Endothelial cell of umbilical vein (primary cell): ENCODE measurements around the gene TPM3. TPM values are rescaled to one million over a fixed set of nuclear protein-coding genes. Genes with fewer than 3 reads are reported as not detected.

Experiments
- BruUV-seq: library from RNA; stranded (reverse); fragments of 400-500 nt; replicated peaks from 2 replicates; lab custom pipeline; 2021; lab: Mats Ljungman, UMichigan
- CTCF ChIA-PET: fragments of 300-600, 350-600 bp; sonication (Branson Sonifier 250); formaldehyde crosslinking; loops from one replicate; lab custom pipeline; 2021; ENCODE audit warnings: antibody characterized with exemption, inconsistent platforms; lab: Charles Lee
- POLR2A ChIA-PET: fragments of 300-600, 350-600 bp; sonication (Branson Sonifier 250); formaldehyde crosslinking; loops from one replicate; lab custom pipeline; 2021; ENCODE audit warnings: antibody characterized with exemption, inconsistent platforms; lab: Charles Lee
- DNase-seq: peaks from one replicate; pipeline ENCODE4 v3.0.0-alpha.2; 2011; ENCODE audit warnings: low read depth, low spot score
- FAIRE-seq: peaks from 2 replicates; lab custom pipeline; 2011; peaks lifted over from hg19 to GRCh38; lab: Jason Lieb, UNC
- H2AFZ ChIP-seq: 2 replicates; pipeline ENCODE4 v1.6.0; 2012; ENCODE audit warnings: low read depth, low read length, control low read depth, inconsistent platforms
- H3K27ac ChIP-seq: 2 replicates; pipeline ENCODE4 v1.5.1; 2011; ENCODE audit warnings: low read depth, mild to moderate bottlenecking, control low read depth, low read length, moderate library complexity; ENCODE audit not compliant: insufficient read depth
- H3K27me3 ChIP-seq, 2 experiments: 2 replicates each; pipeline versions ENCODE4 v1.6.0 to v1.6.1; 2011; ENCODE audit warnings: low read length in 2 of 2, mixed read lengths in 1 of 2; ENCODE audit not compliant: control insufficient read depth in 2 of 2, insufficient read depth in 2 of 2
- H3K36me3 ChIP-seq, 2 experiments: 2 replicates in 1 of 2; 3 replicates in 1 of 2; pipeline ENCODE4 v1.5.1; 2011; ENCODE audit warnings: low read length in 2 of 2, mild to moderate bottlenecking in 1 of 2, moderate library complexity in 1 of 2; ENCODE audit not compliant: control insufficient read depth in 2 of 2, insufficient read depth in 2 of 2; ENCODE audit errors: extremely low read depth in 1 of 2
- H3K4me1 ChIP-seq: 3 replicates; pipeline ENCODE4 v1.5.1; 2011; ENCODE audit warnings: mild to moderate bottlenecking, low read length; ENCODE audit not compliant: control insufficient read depth, insufficient read depth; ENCODE audit errors: extremely low read depth
- H3K4me2 ChIP-seq: 2 replicates; pipeline ENCODE4 v1.6.1; 2011; ENCODE audit warnings: low read length, control low read depth, mixed read lengths; ENCODE audit not compliant: insufficient read depth
- H3K4me3 ChIP-seq, 3 experiments: fragments of 200-600 bp in 1 of 3; sonication (generic), shearing (Covaris generic) in 1 of 3; replicated peaks in 1 of 3; 2 replicates each; pipeline ENCODE4 v1.5.1; 2011 to 2016; ENCODE audit warnings: control low read depth in 3 of 3, low read length in 3 of 3, mild to moderate bottlenecking in 2 of 3, inconsistent platforms in 1 of 3, low read depth in 1 of 3, moderate library complexity in 1 of 3; ENCODE audit not compliant: insufficient read depth in 1 of 3
- H3K79me2 ChIP-seq: 2 replicates; pipeline ENCODE4 v1.6.0; 2012; ENCODE audit warnings: low read length, inconsistent platforms; ENCODE audit not compliant: control insufficient read depth, insufficient read depth
- H3K9ac ChIP-seq: replicated peaks from 2 replicates; pipeline ENCODE3; 2011; ENCODE audit warnings: low read length, control low read depth; ENCODE audit not compliant: insufficient read depth; ENCODE audit errors: extremely low read depth
- H3K9me1 ChIP-seq: replicated peaks from 3 replicates; pipeline ENCODE4 v1.6.0; 2011; ENCODE audit warnings: mild to moderate bottlenecking, low read length; ENCODE audit not compliant: control insufficient read depth, insufficient read depth; ENCODE audit errors: extremely low read depth
- H3K9me3 ChIP-seq: replicated peaks from 2 replicates; pipeline ENCODE4 v1.5.1; 2012; ENCODE audit warnings: low read length, inconsistent platforms; ENCODE audit not compliant: control insufficient read depth, insufficient read depth
- H4K20me1 ChIP-seq: replicated peaks from 2 replicates; pipeline ENCODE3; 2011; ENCODE audit warnings: mild to moderate bottlenecking, low read length; ENCODE audit not compliant: control insufficient read depth, insufficient read depth; ENCODE audit errors: extremely low read depth
- EZH2 ChIP-seq: IDR thresholded peaks from 2 replicates; pipeline ENCODE4 v1.6.1; 2012; ENCODE audit warnings: borderline replicate concordance, low read depth, mild to moderate bottlenecking, moderate library complexity, low read length, inconsistent platforms; ENCODE audit not compliant: severe bottlenecking
- GATA2 ChIP-seq: IDR thresholded peaks from 2 replicates; pipeline ENCODE4 v1.7.0; 2011; ENCODE audit warnings: low read depth, mild to moderate bottlenecking, moderate library complexity, mixed read lengths, low read length; ENCODE audit not compliant: insufficient read length, insufficient read depth
- MAX ChIP-seq: IDR thresholded peaks from 2 replicates; pipeline ENCODE4 v1.6.1; 2011; ENCODE audit not compliant: insufficient read depth, insufficient read length
- POLR2A ChIP-seq: IDR thresholded peaks from 2 replicates; pipeline ENCODE4 v1.6.1; 2012; ENCODE audit warnings: low read depth, mild to moderate bottlenecking, control low read depth, low read length
- POLR2AphosphoS5 ChIP-seq: IDR thresholded peaks from 2 replicates; pipeline ENCODE4 v1.6.1; 2012; ENCODE audit warnings: low read depth, mild to moderate bottlenecking, control low read depth, low read length, moderate library complexity; ENCODE audit not compliant: insufficient read depth
- dilution Hi-C: fragments of 300-500 bp; cut with MboI; formaldehyde crosslinking; loops from one replicate; pipeline ENCODE4 v1.15.0; 2019; ENCODE audit warnings: low sequenced_read_pairs; ENCODE audit not compliant: extremely low pct_ligation_motif_present
- intact Hi-C: fragments of 100-400 bp; cut with micrococcal nuclease; formaldehyde crosslinking; loops from one replicate; pipeline ENCODE4 v1.10.0; 2022
- polyA plus RNA-seq, 4 experiments: library from polyadenylated mRNA; depleted of rRNA in 3 of 4; stranded (reverse) in 3 of 4; unstranded in 1 of 4; fragments of >200 nt; gene quantifications; 2 replicates each; pipeline versions ENCODE4 v1.2.1 to v1.2.3, GENCODE V29; 2011 to 2012; ENCODE audit warnings: missing spikeins in 1 of 4
- total RNA-seq: library from RNA; stranded (reverse); gene quantifications from 2 replicates; pipeline ENCODE4 v1.2.3, GENCODE V29; 2021
- TF ChIP-seq, protein P1 (sequence below), 2 donors: IDR thresholded peaks; 1 replicate in 1 of 2; 2 replicates in 1 of 2; pipeline ENCODE4 v1.5.1; 2011; ENCODE audit warnings: low read length in 2 of 2, mild to moderate bottlenecking in 2 of 2, moderate library complexity in 2 of 2, control low read depth in 1 of 2, inconsistent platforms in 1 of 2, low read depth in 1 of 2; ENCODE audit not compliant: insufficient read depth in 1 of 2; ENCODE audit errors: extremely low read depth in 1 of 2

The TPM3 gene
- total and polyA plus RNA-seq, 2 donors (not counting 3 experiments of a cell fraction or from before 2014, with no cell fraction given) = 395 to 927 TPM

- Histone ChIP-seq H3K4me2 (peak overlapping the region; percentile 60), H3K4me3 (peak overlapping the region; percentile 87 to 99 (median 93)), H3K4me1 (peaks cover 30% of the 10 kb centered on the region), H2AFZ (peak overlapping the region; percentile 82), H4K20me1 (peaks cover 2% of the 10 kb centered on the region), H3K27ac (peak overlapping the region; percentile 64), H3K9ac (peak overlapping the region; percentile 84), H3K27me3 (peaks cover 0 to 3% of the 10 kb centered on the region in 2 experiments), H3K36me3 (peaks cover 0 to 13% of the 10 kb centered on the region in 2 experiments), H3K9me3 (no peaks in the 10 kb centered on the region), H3K79me2 (peaks cover 47% of the 10 kb centered on the region), H3K9me1 (no peaks in the 10 kb centered on the region)
- POLR2A ChIA-PET = interaction anchor here (0.6 to 0.7 kb wide), 2 partner anchors 67 to 89 kb away, joined by 4 to 13 read pairs; no protein-coding TSS in a partner anchor
- FAIRE-seq = peak; percentile 95
- TF ChIP-seq, protein P1, sequence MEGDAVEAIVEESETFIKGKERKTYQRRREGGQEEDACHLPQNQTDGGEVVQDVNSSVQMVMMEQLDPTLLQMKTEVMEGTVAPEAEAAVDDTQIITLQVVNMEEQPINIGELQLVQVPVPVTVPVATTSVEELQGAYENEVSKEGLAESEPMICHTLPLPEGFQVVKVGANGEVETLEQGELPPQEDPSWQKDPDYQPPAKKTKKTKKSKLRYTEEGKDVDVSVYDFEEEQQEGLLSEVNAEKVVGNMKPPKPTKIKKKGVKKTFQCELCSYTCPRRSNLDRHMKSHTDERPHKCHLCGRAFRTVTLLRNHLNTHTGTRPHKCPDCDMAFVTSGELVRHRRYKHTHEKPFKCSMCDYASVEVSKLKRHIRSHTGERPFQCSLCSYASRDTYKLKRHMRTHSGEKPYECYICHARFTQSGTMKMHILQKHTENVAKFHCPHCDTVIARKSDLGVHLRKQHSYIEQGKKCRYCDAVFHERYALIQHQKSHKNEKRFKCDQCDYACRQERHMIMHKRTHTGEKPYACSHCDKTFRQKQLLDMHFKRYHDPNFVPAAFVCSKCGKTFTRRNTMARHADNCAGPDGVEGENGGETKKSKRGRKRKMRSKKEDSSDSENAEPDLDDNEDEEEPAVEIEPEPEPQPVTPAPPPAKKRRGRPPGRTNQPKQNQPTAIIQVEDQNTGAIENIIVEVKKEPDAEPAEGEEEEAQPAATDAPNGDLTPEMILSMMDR (IDR thresholded peaks at IDR 0.05; ENCODE audit: extremely low read depth in 1 of 2, insufficient read depth in 1 of 2, low read depth in 1 of 2, low read length in 2 of 2) = no peak
- no peak for TF ChIP-seq GATA2
- no peak for TF ChIP-seq MAX
- TF ChIP-seq POLR2A = peak; percentile 72
- peak; percentile 92 for TF ChIP-seq POLR2AphosphoS5
- TF ChIP-seq EZH2 = no peak
- no TSS peak for BruUV-seq
- CTCF ChIA-PET = interaction anchor here (1.3 kb wide), 1 partner anchor 151 kb away, joined by 8 read pairs; no protein-coding TSS in a partner anchor
- dilution Hi-C loops = no loop called here
- DNase-seq = peak; percentile 95
- intact Hi-C loops = loop anchor here (5.0 kb wide), 2 partner anchors 144 to 191 kb away; partner anchors contain the start of genes ATP8B2 and RPS27
These were observed 8.6 kb downstream of the TPM3 start for GRCh38 chr1:154183046-154183915.
